ENCODE data around the gene ZNF226.
"Not testable (repeated sequence)": the region's sequence is repeated elsewhere in the genome, so short reads cannot be mapped to it uniquely, and the experiment has no call there.

ZNF226 gene

GRCh38 chr19:44212250-44212865 lies 47.5 kb downstream of the ZNF226 start, which contains the start of gene ZNF227:
Gene ZNF227 (plus strand): TSS chr19:44212532. CDS start chr19:44217793, 5,261 bp downstream.
- peak; percentile 41 to 61 for DNase-seq (ENCODE audit: low read depth in 2 of 2)

- no peak for DNase-seq (ENCODE audit: low read depth in 2 of 2)
Measured at GRCh38 chr19:44212866-44213346, 48.0 kb downstream of the ZNF226 start.

GRCh38 chr19:44219926-44220325 lies 55.0 kb downstream of the ZNF226 start:
- DNase-seq (ENCODE audit: low read depth in 2 of 2): not testable (repeated sequence)

- not testable (repeated sequence) for DNase-seq (ENCODE audit: low read depth in 2 of 2)
Measured at GRCh38 chr19:44220761-44221160, 55.9 kb downstream of the ZNF226 start.

GRCh38 chr19:44221291-44221690 lies 56.4 kb downstream of the ZNF226 start:
- not testable (repeated sequence) for DNase-seq (ENCODE audit: low read depth in 2 of 2)

Measured in stimulated activated CD4-positive, alpha-beta T cell treated with anti-CD3 and anti-CD28 coated beads, Interleukin-1b, Interleukin-23, amount 100 ng/mL, for 1 hour (primary cell).